NT2/D1 (cell line): Measurements from ENCODE around the gene TBCK.
"Not testable (repeated sequence)": the region's sequence is repeated elsewhere in the genome, so short reads cannot be mapped to it uniquely, and the experiment has no call there.

Experiments used
- DNase-seq: peaks from one replicate; pipeline ENCODE4 v3.0.0-alpha.2; 2011; ENCODE audit warnings: low read depth, low spot score
- H3K27me3 ChIP-seq: 2 replicates; pipeline ENCODE4 v1.6.0; 2011; ENCODE audit warnings: mild to moderate bottlenecking; ENCODE audit not compliant: insufficient read length, insufficient read depth
- H3K36me3 ChIP-seq: 2 replicates; pipeline ENCODE4 v1.6.1; 2011; ENCODE audit warnings: mild to moderate bottlenecking, low read length, mixed read lengths; ENCODE audit not compliant: insufficient read depth, insufficient read length
- H3K4me1 ChIP-seq: 2 replicates; pipeline ENCODE4 v1.5.1; 2011; ENCODE audit not compliant: insufficient read depth, insufficient read length
- H3K4me3 ChIP-seq: 2 replicates; pipeline ENCODE4 v1.5.1; 2011; ENCODE audit warnings: low read depth; ENCODE audit not compliant: insufficient read length
- H3K9ac ChIP-seq: 2 replicates; pipeline ENCODE4 v1.6.0; 2011; ENCODE audit warnings: low read depth; ENCODE audit not compliant: insufficient read length
- H3K9me3 ChIP-seq: 2 replicates; pipeline ENCODE4 v1.5.1; 2011; ENCODE audit warnings: mild to moderate bottlenecking, low read length; ENCODE audit not compliant: insufficient read depth
- SUZ12 ChIP-seq: IDR thresholded peaks from 2 replicates; pipeline ENCODE4 v1.6.1; 2011; ENCODE audit not compliant: insufficient read length, insufficient read depth; ENCODE audit errors: extremely low read depth
- YY1 ChIP-seq: IDR thresholded peaks from 2 replicates; pipeline ENCODE4 v1.6.1; 2011; ENCODE audit not compliant: insufficient read length, insufficient read depth
- ZNF274 ChIP-seq: IDR thresholded peaks from 2 replicates; pipeline ENCODE4 v1.6.1; 2011; ENCODE audit warnings: mild to moderate bottlenecking, low read depth, low read length

TBCK gene

GRCh38 chr4:106247600-106247999, 68.4 kb downstream of the TBCK start:
- Histone ChIP-seq H3K27me3 (no peaks in the 10 kb centered on the region), H3K9me3 (no peaks in the 10 kb centered on the region), H3K9ac (no peak overlapping the region), H3K4me1 (no peaks in the 10 kb centered on the region), H3K36me3 (peaks cover 21% of the 10 kb centered on the region), H3K4me3 (no peak overlapping the region)
- TF ChIP-seq ZNF274 (no peak), SUZ12 (no peak), YY1 (no peak)
- DNase-seq = no peak

- Histone ChIP-seq H3K27me3 (no peaks in the 10 kb centered on the region), H3K9ac (no peak overlapping the region), H3K9me3 (no peaks in the 10 kb centered on the region), H3K4me1 (no peaks in the 10 kb centered on the region), H3K36me3 (peaks cover 21% of the 10 kb centered on the region), H3K4me3 (no peak overlapping the region)
- TF ChIP-seq SUZ12 = no peak
- TF ChIP-seq ZNF274 = no peak
- TF ChIP-seq YY1 = no peak
- DNase-seq = no peak
Observed at GRCh38 chr4:106246441-106246840, 69.6 kb downstream of the TBCK start.

- H3K9ac ChIP-seq = no peak overlapping the region
- no peak overlapping the region for H3K4me3 ChIP-seq
- no peak for DNase-seq
- H3K9me3 ChIP-seq = no peaks in the 10 kb centered on the region
- no peaks in the 10 kb centered on the region for H3K4me1 ChIP-seq
- no peaks in the 10 kb centered on the region for H3K27me3 ChIP-seq
- peaks cover 20% of the 10 kb centered on the region for H3K36me3 ChIP-seq
- TF ChIP-seq ZNF274 (no peak), SUZ12 (no peak), YY1 (no peak)
Observed at GRCh38 chr4:106245176-106245575, 70.8 kb downstream of the TBCK start.

- H3K4me1 ChIP-seq = no peaks in the 10 kb centered on the region
Observed at GRCh38 chr4:106240699-106241098, 75.3 kb downstream of the TBCK start.

GRCh38 chr4:106238820-106239420, 77.1 kb downstream of the TBCK start:
- DNase-seq = no peak
- no peak for TF ChIP-seq ZNF274
- TF ChIP-seq YY1 = no peak
- TF ChIP-seq SUZ12 = no peak
- Histone ChIP-seq H3K9me3 (no peaks in the 10 kb centered on the region), H3K9ac (no peak overlapping the region), H3K27me3 (no peaks in the 10 kb centered on the region), H3K36me3 (peaks cover 15% of the 10 kb centered on the region), H3K4me1 (no peaks in the 10 kb centered on the region), H3K4me3 (no peak overlapping the region)

More at GRCh38 chr4:106240699-106241098, 75.3 kb downstream of the TBCK start:
- Histone ChIP-seq H3K4me3 (no peak overlapping the region), H3K9ac (no peak overlapping the region), H3K9me3 (no peaks in the 10 kb centered on the region), H3K36me3 (peaks cover 10% of the 10 kb centered on the region), H3K27me3 (no peaks in the 10 kb centered on the region)
- DNase-seq = no peak
- TF ChIP-seq SUZ12 (no peak), ZNF274 (no peak), YY1 (no peak)

GRCh38 chr4:106231931-106232330, 84.1 kb downstream of the TBCK start:
- Histone ChIP-seq H3K4me3 (no peak overlapping the region), H3K4me1 (no peaks in the 10 kb centered on the region), H3K9ac (no peak overlapping the region), H3K9me3 (no peaks in the 10 kb centered on the region), H3K27me3 (no peaks in the 10 kb centered on the region), H3K36me3 (peaks cover 42% of the 10 kb centered on the region)
- DNase-seq = no peak
- TF ChIP-seq ZNF274 (no peak), SUZ12 (no peak), YY1 (no peak)

GRCh38 chr4:106222548-106222947, 93.5 kb downstream of the TBCK start:
- Histone ChIP-seq H3K36me3 (no peaks in the 10 kb centered on the region), H3K9me3 (no peaks in the 10 kb centered on the region), H3K4me3 (no peak overlapping the region), H3K9ac (no peak overlapping the region), H3K4me1 (no peaks in the 10 kb centered on the region), H3K27me3 (no peaks in the 10 kb centered on the region)
- no peak for TF ChIP-seq ZNF274
- DNase-seq = peak; percentile 3

GRCh38 chr4:106213291-106213690, 102.7 kb downstream of the TBCK start:
- not testable (repeated sequence) for H3K9ac ChIP-seq, H3K4me3 ChIP-seq, H3K27me3 ChIP-seq, H3K4me1 ChIP-seq, H3K36me3 ChIP-seq, H3K9me3 ChIP-seq, DNase-seq
